Measurements from ENCODE around the gene ATP2B3.

ATP2B3 gene

DNA sequence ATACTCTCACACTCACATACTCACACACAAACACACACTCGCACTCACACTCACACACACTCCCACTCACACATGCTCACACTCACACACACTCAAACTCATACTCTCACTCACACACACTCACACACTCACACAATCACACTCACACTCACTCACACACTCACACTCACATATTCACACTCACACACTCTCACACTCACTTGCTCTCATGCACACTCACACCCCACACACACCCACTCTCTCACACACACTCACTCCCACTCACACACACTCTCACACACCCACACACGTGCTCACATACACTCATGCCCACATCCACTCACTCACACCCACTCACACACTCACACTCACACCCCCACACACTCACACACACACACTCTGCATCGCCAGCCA is 4.9 kb upstream of the ATP2B3 start:
- no peak overlapping the region for H3K27ac ChIP-seq

DNA sequence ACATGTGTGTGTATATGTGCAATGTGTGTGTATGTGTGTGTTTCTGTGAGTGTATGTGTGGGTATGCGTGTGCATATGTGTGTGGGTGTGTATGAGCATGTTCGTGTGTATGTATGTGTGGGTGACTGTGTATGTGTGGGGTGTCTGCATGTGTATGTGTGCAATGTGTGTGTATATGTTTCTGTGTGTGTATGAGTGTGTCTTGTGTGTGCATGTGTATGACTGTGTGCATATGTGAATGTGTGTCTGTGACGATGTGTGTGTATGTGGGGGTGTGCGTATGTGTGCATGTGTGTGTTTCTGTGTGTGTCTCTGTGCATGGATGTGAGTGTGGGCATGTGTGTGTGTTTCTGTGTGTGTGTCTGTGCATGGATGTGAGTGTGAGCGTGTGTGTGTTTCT is 4.2 kb upstream of the ATP2B3 start:
- Histone ChIP-seq H3K9ac (no peak overlapping the region), H3K4me1 (ENCODE audit: low read depth, poor library complexity, severe bottlenecking) (no peaks in the 10 kb centered on the region), H3K79me2 (ENCODE audit: insufficient read depth, low read depth) (no peaks in the 10 kb centered on the region), H3K27ac (no peak overlapping the region), H3K4me3 (IDR thresholded peaks at IDR 0.05; ENCODE audit: insufficient read depth, low read depth, low read length) (no peak overlapping the region), H2AFZ (ENCODE audit: low read depth) (no peak overlapping the region), H3K4me2 (no peak overlapping the region), H3K27me3 (ENCODE audit: insufficient read depth, low read depth) (peaks cover 4% of the 10 kb centered on the region; the same call in 1 of the 2 replicates), H3K36me3 (ENCODE audit: insufficient read depth) (no peaks in the 10 kb centered on the region), H4K20me1 (ENCODE audit: insufficient read depth) (no peaks in the 10 kb centered on the region)
- TF ChIP-seq, protein P1, sequence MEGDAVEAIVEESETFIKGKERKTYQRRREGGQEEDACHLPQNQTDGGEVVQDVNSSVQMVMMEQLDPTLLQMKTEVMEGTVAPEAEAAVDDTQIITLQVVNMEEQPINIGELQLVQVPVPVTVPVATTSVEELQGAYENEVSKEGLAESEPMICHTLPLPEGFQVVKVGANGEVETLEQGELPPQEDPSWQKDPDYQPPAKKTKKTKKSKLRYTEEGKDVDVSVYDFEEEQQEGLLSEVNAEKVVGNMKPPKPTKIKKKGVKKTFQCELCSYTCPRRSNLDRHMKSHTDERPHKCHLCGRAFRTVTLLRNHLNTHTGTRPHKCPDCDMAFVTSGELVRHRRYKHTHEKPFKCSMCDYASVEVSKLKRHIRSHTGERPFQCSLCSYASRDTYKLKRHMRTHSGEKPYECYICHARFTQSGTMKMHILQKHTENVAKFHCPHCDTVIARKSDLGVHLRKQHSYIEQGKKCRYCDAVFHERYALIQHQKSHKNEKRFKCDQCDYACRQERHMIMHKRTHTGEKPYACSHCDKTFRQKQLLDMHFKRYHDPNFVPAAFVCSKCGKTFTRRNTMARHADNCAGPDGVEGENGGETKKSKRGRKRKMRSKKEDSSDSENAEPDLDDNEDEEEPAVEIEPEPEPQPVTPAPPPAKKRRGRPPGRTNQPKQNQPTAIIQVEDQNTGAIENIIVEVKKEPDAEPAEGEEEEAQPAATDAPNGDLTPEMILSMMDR (conservative IDR thresholded peaks at IDR 0.05; ENCODE audit: low read depth, low read length) = no peak

More for the DNA sequence above, 4.9 kb upstream of the ATP2B3 start:
- Histone ChIP-seq H3K36me3 (ENCODE audit: insufficient read depth) (no peaks in the 10 kb centered on the region), H3K4me1 (ENCODE audit: low read depth, poor library complexity, severe bottlenecking) (no peaks in the 10 kb centered on the region), H3K4me3 (IDR thresholded peaks at IDR 0.05; ENCODE audit: insufficient read depth, low read depth, low read length) (no peak overlapping the region), H3K9ac (no peak overlapping the region), H2AFZ (ENCODE audit: low read depth) (no peak overlapping the region), H3K4me2 (no peak overlapping the region), H3K27me3 (ENCODE audit: insufficient read depth, low read depth) (peaks cover 4% of the 10 kb centered on the region; the same call in 1 of the 2 replicates), H4K20me1 (ENCODE audit: insufficient read depth) (no peaks in the 10 kb centered on the region), H3K79me2 (ENCODE audit: insufficient read depth, low read depth) (no peaks in the 10 kb centered on the region)
- TF ChIP-seq, protein P1 (conservative IDR thresholded peaks at IDR 0.05; ENCODE audit: low read depth, low read length) = no peak

DNA sequence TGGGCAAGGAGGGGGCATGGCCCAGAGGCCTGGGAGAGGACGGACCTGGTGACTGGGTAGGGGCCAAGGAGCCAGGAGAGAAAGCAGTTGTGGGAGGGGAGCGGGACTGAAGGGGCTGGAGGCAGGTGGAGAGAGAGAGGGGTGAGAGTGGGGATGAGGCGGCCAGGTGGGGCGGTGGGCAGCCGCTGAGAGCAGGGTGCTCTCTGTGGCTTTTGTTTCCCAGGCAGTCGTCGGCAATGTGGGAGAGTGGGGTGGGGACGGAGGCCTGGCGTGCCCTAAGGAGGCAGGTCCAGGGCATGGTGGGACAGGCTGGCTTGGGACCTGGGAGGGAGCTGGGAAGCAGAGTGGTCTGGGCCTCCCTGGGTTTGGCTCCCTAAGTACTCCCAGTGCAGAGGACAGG is 3.2 kb upstream of the ATP2B3 start:
- Histone ChIP-seq H3K4me3 (IDR thresholded peaks at IDR 0.05; ENCODE audit: insufficient read depth, low read depth, low read length) (no peak overlapping the region), H4K20me1 (ENCODE audit: insufficient read depth) (no peaks in the 10 kb centered on the region), H3K9ac (no peak overlapping the region), H3K27me3 (ENCODE audit: insufficient read depth, low read depth) (peaks cover 13% of the 10 kb centered on the region; the same call in 1 of the 2 replicates), H3K4me2 (no peak overlapping the region), H3K79me2 (ENCODE audit: insufficient read depth, low read depth) (no peaks in the 10 kb centered on the region), H3K4me1 (ENCODE audit: low read depth, poor library complexity, severe bottlenecking) (no peaks in the 10 kb centered on the region), H2AFZ (ENCODE audit: low read depth) (no peak overlapping the region), H3K27ac (no peak overlapping the region), H3K36me3 (ENCODE audit: insufficient read depth) (no peaks in the 10 kb centered on the region)
- TF ChIP-seq, protein P1 (conservative IDR thresholded peaks at IDR 0.05; ENCODE audit: low read depth, low read length) = no peak

DNA sequence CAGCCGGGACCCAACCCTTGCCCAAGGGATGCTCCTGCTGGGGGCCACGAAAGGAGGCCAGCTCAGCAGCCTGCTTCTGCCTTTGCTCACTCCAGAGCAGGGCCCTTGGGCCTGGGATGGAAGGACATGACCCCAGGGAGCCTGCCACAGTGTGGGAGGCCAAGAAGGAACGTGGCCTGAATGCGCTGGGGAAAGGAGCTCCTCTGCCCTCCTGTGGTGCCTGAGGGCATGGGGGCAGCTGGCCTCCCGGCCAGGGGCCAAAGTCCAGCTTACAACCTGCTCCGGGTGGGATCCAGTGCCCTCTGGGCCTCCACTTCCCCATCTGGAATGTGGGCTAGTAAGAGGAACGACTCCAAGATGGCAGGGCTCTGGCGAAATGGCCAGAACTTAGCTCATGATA is 2.0 kb upstream of the ATP2B3 start:
- Histone ChIP-seq H3K9ac (no peak overlapping the region), H3K4me1 (ENCODE audit: low read depth, poor library complexity, severe bottlenecking) (no peaks in the 10 kb centered on the region), H3K4me3 (IDR thresholded peaks at IDR 0.05; ENCODE audit: insufficient read depth, low read depth, low read length) (no peak overlapping the region), H3K79me2 (ENCODE audit: insufficient read depth, low read depth) (no peaks in the 10 kb centered on the region), H3K36me3 (ENCODE audit: insufficient read depth) (no peaks in the 10 kb centered on the region), H4K20me1 (ENCODE audit: insufficient read depth) (no peaks in the 10 kb centered on the region), H3K27ac (no peak overlapping the region), H3K4me2 (no peak overlapping the region), H2AFZ (ENCODE audit: low read depth) (no peak overlapping the region), H3K27me3 (ENCODE audit: insufficient read depth, low read depth) (peaks cover 14% of the 10 kb centered on the region; the same call in 1 of the 2 replicates)
- TF ChIP-seq, protein P1 (conservative IDR thresholded peaks at IDR 0.05; ENCODE audit: low read depth, low read length) = no peak

All from KMS-11 (cell line).